M059J (cell line): ENCODE results near the gene PCDHAC2. TPM values are rescaled to one million over a fixed set of nuclear protein-coding genes. Genes with fewer than 3 reads are reported as not detected.

ENCODE experiments used
- DNase-seq: peaks from one replicate; pipeline ENCODE4 v3.0.0-alpha.2; 2012; ENCODE audit warnings: low read depth
- total RNA-seq: library from RNA; depleted of rRNA; stranded (reverse); fragments of >200 nt; shearing (Covaris generic); gene quantifications from 2 replicates; pipeline ENCODE4 v1.2.3, GENCODE V29; 2014; rRNA removed

PCDHAC2 gene
- total RNA-seq, 1 experiment from 2014 or later, result 0.17 TPM

- no peak for DNase-seq
These were observed 19.8 kb downstream of the PCDHAC2 start for GRCh38 chr5:140986117-140986521.

- DNase-seq, result no peak
These were observed 21.8 kb downstream of the PCDHAC2 start for GRCh38 chr5:140988100-140988499.

- no peak for DNase-seq
These were observed 22.3 kb downstream of the PCDHAC2 start for GRCh38 chr5:140988608-140989007.

DNA sequence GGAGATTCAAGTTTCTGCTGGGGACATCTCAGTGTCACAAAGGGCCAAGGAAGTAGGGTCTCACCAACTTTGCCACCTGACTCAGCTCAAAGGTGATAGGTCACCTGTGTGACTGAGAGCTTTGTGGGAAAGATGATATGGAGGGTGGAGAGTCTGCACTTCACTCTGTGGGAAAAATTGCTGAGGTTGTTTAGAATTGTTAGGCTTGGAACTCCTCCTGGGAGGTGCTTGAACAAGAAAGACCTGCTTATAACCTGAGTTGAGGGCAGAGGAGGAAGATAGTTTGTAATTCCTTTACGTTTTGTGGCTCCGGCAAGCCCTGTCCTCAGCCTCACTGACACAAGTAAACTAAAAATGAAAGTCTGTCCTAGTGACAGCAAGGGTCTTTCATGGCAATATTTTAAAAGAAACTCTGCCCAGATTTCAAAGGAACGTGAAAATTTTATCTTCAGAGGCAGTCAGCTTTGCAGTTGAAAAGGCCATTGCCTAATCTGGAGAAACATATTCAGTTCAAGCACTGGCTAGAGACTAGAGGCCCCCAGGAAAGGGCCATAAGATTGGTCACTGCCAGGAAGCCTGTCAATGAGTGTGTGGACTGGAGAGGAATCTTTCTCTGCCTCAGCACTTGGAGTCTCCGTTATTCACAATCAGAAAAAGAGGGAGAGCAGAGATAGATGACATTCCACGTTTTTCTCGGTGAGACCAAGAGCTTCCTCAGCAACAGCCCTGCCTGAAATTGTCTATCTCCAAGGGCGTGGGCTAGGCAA lies 23.2 kb downstream of the PCDHAC2 start:
- DNase-seq, result no peak

- DNase-seq, result no peak
These were observed 26.6 kb downstream of the PCDHAC2 start for GRCh38 chr5:140992828-140993227.

GRCh38 chr5:140996060-140996459 lies 29.8 kb downstream of the PCDHAC2 start:
- DNase-seq, result no peak

- DNase-seq, result no peak
These were observed 32.7 kb downstream of the PCDHAC2 start for GRCh38 chr5:140998921-140999410.

GRCh38 chr5:141001446-141001843 lies 35.2 kb downstream of the PCDHAC2 start:
- DNase-seq, result no peak

DNA sequence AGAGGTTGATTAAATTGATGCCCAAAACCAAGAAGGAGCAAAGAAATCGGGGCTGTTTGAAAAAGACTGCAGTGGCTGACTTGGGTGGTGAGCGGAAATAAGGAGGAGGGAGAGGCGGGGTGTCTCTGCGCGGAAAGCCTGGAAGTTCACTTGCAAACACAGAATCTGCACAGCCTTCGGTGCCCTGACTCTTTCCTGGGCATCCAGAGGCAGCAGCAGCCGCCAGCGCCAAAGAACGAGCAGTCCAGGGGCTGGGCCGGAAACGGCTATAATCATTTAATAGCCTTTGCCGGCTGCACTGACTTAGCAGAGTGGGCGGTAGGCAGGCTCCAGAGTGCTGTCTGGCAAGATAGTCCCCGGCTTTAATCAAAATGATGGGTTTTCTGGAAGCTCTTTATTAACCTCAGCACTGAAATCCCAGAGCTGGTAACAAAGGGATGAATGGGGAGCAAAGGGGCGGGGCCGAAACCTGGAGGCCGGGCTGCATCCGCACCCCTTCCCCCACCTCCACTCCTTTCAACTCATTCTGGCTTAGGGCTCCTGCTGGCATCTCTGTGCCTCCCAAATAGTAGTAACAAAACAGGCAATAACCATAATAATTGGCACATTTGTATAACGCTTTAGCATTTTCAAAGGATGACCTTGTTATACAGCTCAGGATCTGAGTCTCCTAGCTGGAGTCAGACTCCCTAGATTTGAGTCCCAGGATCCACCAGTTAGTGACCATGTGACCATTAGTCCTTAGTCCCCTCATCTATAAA lies 35.7 kb downstream of the PCDHAC2 start:
- DNase-seq, result peak; percentile 14

- no peak for DNase-seq
These were observed 36.3 kb downstream of the PCDHAC2 start for GRCh38 chr5:141002605-141002965.

- DNase-seq, result no peak
These were observed 36.8 kb downstream of the PCDHAC2 start for GRCh38 chr5:141003031-141003430.

- peak; percentile 59 for DNase-seq
These were observed 37.7 kb downstream of the PCDHAC2 start for GRCh38 chr5:141003791-141004611.

DNA sequence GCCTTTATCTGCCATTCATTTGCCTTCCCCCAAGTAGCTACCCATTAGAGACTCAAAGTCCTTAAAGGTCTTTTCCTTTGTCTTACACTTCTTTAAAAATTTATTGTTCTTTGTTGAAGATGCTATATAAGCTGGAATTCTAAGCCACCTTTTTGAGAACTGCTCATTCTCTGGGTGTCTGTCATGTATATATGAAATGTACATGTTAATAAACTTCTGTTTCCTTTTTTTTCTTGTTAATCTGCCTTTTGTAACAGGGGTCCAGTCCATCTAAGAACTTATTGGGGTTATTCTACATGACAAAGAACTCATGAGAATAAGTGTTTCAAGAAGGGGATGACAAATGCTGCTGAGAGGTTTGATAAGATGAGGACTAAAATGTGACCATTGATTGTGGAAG lies 41.5 kb downstream of the PCDHAC2 start:
- no peak for DNase-seq

DNA sequence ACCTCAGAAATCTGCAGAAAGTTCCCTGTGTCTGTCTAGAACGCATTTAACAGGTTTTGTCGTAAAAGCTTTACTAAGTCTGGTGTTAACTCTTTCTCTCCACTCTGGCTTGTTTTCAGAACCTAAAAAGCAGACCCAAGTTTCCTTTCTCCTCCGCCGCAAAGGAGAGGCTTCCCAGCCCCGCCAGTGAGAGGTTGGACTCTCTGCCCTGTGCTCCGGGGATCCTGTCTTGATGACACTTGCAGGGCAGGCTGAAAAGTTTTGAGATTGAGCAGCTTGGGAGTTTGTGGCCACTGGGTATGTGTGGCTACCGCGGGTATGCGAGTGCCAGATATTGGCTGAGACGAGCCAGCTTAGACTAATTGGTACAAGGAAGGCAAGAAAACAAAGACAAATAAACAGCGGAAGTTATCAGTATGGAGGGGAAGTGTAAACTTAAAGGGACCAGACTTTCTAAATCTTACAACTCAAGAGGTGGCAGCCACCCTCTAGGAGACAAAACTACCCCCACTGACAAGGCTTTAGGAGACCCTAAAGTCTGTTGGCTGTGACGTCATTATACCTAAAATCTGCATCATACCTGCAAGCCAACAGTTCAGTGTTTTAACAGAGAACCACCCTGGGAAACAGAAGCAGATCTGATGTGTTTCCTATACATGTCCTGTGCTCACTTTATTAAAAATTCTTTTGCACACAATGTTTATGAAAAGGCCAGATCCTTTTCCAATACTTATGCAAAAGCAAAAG lies 43.9 kb downstream of the PCDHAC2 start:
- no peak for DNase-seq

DNA sequence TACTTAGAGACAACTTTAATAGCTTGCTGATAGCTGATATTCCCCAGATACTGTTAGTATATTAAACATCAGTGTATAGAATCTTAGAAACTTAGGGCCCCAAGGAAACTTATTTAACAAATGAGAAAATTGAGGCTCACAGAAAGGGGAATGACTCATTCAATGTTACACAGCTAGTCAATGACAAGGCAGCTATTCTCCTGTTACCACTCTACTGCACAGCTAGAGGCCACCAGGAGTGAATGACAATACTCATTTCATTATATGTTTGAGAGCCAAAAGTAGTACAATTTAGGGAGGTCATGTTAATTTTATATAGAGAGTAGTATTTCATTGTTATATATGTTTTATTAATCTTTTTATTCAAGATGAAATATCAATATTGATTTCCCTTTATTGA lies 51.7 kb downstream of the PCDHAC2 start:
- DNase-seq, result no peak

Other genes with a start within 250 kb of the PCDHAC2 start
- 0.05 TPM in 1 of 2 replicates, not detected in the other for gene PCDHA1, start 180.3 kb upstream of the PCDHAC2 start, total RNA-seq
- gene PCDHA2, start 171.6 kb upstream of the PCDHAC2 start, total RNA-seq, result not detected in 2 replicates
- gene PCDHA3, start 165.4 kb upstream of the PCDHAC2 start, total RNA-seq, result not detected in 2 replicates
- gene PCDHA4, start 159.4 kb upstream of the PCDHAC2 start, total RNA-seq, result not detected in 2 replicates
- not detected in 2 replicates for gene PCDHA5, start 144.9 kb upstream of the PCDHAC2 start, total RNA-seq
- gene PCDHA6, start 138.5 kb upstream of the PCDHAC2 start, total RNA-seq, result not detected in 2 replicates
- gene PCDHA7, start 132.2 kb upstream of the PCDHAC2 start, total RNA-seq, result 0.02 TPM in 1 of 2 replicates, not detected in the other
- not detected in 2 replicates for gene PCDHA8, start 125.3 kb upstream of the PCDHAC2 start, total RNA-seq
- gene PCDHA9, start 118.1 kb upstream of the PCDHAC2 start, total RNA-seq, result not detected in 2 replicates
- gene PCDHA10, start 110.6 kb upstream of the PCDHAC2 start, total RNA-seq, result not detected in 2 replicates
- gene PCDHA11, start 97.5 kb upstream of the PCDHAC2 start, total RNA-seq, result 0.07 and 0.27 TPM in 2 replicates
- gene PCDHA12, start 91.2 kb upstream of the PCDHAC2 start, total RNA-seq, result not detected in 2 replicates
- gene PCDHA13, start 84.4 kb upstream of the PCDHAC2 start, total RNA-seq, result not detected in 2 replicates
- 0.25 and 0.34 TPM in 2 replicates for gene PCDHAC1, start 40.2 kb upstream of the PCDHAC2 start, total RNA-seq
- gene PCDHB1, start 84.9 kb downstream of the PCDHAC2 start, total RNA-seq, result not detected in 2 replicates
- gene PCDHB2, start 128.1 kb downstream of the PCDHAC2 start, total RNA-seq, result 0.32 and 2.1 TPM in 2 replicates
- 3.9 and 8.0 TPM in 2 replicates for gene PCDHB3, start 134.0 kb downstream of the PCDHAC2 start, total RNA-seq
- 0.07 TPM in 1 of 2 replicates, not detected in the other for gene PCDHB4, start 155.3 kb downstream of the PCDHAC2 start, total RNA-seq
- not detected in 2 replicates for gene PCDHB5, start 168.7 kb downstream of the PCDHAC2 start, total RNA-seq
- 0.49 and 0.62 TPM in 2 replicates for gene PCDHB6, start 183.6 kb downstream of the PCDHAC2 start, total RNA-seq
- 1.7 and 2.1 TPM in 2 replicates for gene PCDHB7, start 206.2 kb downstream of the PCDHAC2 start, total RNA-seq
- gene PCDHB8, start 211.3 kb downstream of the PCDHAC2 start, total RNA-seq, result 0.98 and 3.8 TPM in 2 replicates
- 3.0 and 8.6 TPM in 2 replicates for gene PCDHB16, start 215.9 kb downstream of the PCDHAC2 start, total RNA-seq
- gene PCDHB9, start 220.7 kb downstream of the PCDHAC2 start, total RNA-seq, result 1.6 and 9.3 TPM in 2 replicates
- 0.49 and 1.3 TPM in 2 replicates for gene PCDHB10, start 225.9 kb downstream of the PCDHAC2 start, total RNA-seq
- gene PCDHB11, start 233.2 kb downstream of the PCDHAC2 start, total RNA-seq, result 0.25 and 0.49 TPM in 2 replicates
- 1.7 and 2.6 TPM in 2 replicates for gene PCDHB12, start 242.2 kb downstream of the PCDHAC2 start, total RNA-seq
- 0.39 and 0.42 TPM in 2 replicates for gene PCDHB13, start 247.4 kb downstream of the PCDHAC2 start, total RNA-seq